Motor neuron (in vitro differentiated cells): ENCODE results near the gene UBAC2. TPM values are rescaled to one million over a fixed set of nuclear protein-coding genes. Genes with fewer than 3 reads are reported as not detected.

Source experiments
- ATAC-seq, 8 experiments: fragments of 200-7000 bp; cut with Tn5 transposase; replicated peaks in 6 of 8; 2 replicates each; pipeline ENCODE4 v1.8.0; 2021; ENCODE audit warnings: mild to moderate bottlenecking in 8 of 8, moderate library complexity in 8 of 8
- H3K27ac ChIP-seq, 2 donors: fragments of 250-450 bp; sonication (Bioruptor Pico); 2 replicates each; pipeline ENCODE4 v1.9.0; 2021; ENCODE audit warnings: antibody characterized with exemption in 2 of 2, mild to moderate bottlenecking in 2 of 2, moderate library complexity in 1 of 2
- H3K4me1 ChIP-seq, 2 donors: fragments of 250-450 bp; sonication (Bioruptor Pico); replicated peaks in 1 of 2; 2 replicates each; pipeline ENCODE4 v1.6.1; 2021; ENCODE audit warnings: antibody characterized with exemption in 2 of 2, mild to moderate bottlenecking in 2 of 2, moderate library complexity in 1 of 2
- H3K4me3 ChIP-seq, 5 donors: fragments of 250-450 bp; sonication (Bioruptor Pico); 2 replicates each; pipeline ENCODE4 v1.9.0; 2021; ENCODE audit warnings: antibody characterized with exemption in 5 of 5, mild to moderate bottlenecking in 5 of 5, moderate library complexity in 4 of 5
- WGBS, 10 experiments: fragments of 450-650 bp; shearing (Covaris generic); methylation state at CpG; one replicate each; pipeline ENCODE4 v1.0.0; 2022; 5-methylcytosine and 5-hydroxymethylcytosine counted together
- in situ Hi-C, 9 experiments: fragments of 400-800 bp; cut with MboI; loops; one replicate each; pipeline ENCODE4 v1.15.0; 2021; ENCODE audit warnings: low sequenced_read_pairs in 9 of 9, low pct_unique_long_range_greater_than_20kb in 2 of 9; ENCODE audit not compliant: unreplicated experiment in 9 of 9
- total RNA-seq, 8 experiments: library from RNA; unstranded; fragments of 300-600 nt; gene quantifications; 2 replicates each; pipeline versions ENCODE4 v1.2.3 to v1.2.4, GENCODE V29; 2022

UBAC2 gene
- total RNA-seq, 8 experiments from 2014 or later: 28.5 to 47.7 (median 34.9) TPM

DNA sequence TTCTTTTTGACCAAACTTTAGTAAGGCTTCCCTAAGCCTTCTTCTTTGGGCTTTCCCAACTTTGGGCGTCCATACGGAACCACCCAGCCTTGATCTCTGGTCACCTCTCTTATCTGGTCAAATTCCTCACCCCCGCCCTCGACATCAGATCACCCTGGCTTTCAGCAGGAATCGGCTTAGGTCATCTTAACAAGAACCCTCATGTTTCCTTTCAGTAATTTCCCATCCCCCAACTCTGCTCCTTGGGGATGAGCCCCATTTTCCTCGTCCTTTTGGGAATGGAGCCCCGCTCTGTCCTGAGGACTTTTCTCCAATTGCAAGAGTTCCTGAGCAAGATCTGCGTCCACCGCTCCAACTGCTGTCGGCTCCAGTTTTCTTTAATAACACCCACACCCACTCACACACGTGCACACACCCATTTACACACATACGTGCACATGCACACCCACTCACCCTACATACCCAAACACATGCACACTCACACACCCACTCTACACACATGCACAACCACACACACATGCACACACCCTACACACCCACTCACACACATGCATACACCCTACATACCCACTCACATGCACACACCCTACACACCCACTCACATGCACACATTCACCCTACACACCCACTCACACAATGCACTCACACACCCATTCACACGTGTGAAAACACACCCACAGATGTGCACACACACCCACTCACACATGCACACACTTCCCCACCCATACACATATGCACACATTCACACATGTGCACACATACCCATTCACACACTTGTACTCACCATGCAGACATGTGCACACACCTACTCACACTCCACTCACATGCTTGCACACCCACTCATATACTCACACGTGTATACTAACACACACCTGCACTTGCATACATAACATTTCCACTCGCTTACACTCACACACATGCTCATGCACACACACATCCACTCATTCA is 213.7 kb downstream of the UBAC2 start:
- no peak for ATAC-seq
- Histone ChIP-seq H3K4me1 (peaks cover 26 to 27% of the 10 kb centered on the region in 2 donors), H3K4me3 (no peak overlapping the region), H3K27ac (no peak overlapping the region)
- 40 to 100% (median 92%) methylated on average over 1 to 10 of the region's 15 CpGs; no CpG with 5 or more reads in 1 of the 10 experiments for WGBS, 10 experiments
- in situ Hi-C loops: no loop called here

DNA sequence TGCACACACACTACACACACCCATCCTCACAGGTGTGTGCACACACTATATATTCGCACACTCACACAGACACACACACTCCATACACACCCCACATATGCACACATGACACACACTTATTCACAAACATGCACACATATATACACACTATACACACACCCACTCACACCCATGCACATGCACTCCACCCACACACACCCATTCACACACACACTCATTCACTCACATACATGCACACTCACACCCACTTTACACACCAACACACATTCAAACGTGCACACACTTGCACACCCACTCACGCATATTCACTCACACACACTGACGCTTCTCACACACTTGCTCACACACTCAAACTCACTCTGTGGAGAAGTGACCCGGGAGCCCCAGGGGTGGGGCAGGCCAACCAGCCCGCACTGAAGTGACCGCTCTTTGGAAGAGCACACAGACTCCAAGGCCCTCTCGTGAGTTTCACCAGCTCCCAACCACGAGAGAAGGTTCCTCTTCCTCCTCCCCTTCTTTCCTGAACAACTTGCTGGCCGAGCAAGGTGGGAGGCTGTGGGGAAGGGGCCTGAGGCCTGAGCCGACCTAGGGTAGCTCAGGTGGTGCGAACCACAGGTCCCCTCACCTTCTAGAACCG is 214.5 kb downstream of the UBAC2 start:
- in situ Hi-C loops: no loop called here
- Histone ChIP-seq H3K27ac (no peak overlapping the region), H3K4me3 (no peak overlapping the region), H3K4me1 (peaks cover 26 to 27% of the 10 kb centered on the region in 2 donors)
- no peak for ATAC-seq
- WGBS, 10 experiments: 66 to 100% (median 95%) methylated on average over 1 to 10 of the region's 13 CpGs; no CpG with 5 or more reads in 3 of the 10 experiments

DNA sequence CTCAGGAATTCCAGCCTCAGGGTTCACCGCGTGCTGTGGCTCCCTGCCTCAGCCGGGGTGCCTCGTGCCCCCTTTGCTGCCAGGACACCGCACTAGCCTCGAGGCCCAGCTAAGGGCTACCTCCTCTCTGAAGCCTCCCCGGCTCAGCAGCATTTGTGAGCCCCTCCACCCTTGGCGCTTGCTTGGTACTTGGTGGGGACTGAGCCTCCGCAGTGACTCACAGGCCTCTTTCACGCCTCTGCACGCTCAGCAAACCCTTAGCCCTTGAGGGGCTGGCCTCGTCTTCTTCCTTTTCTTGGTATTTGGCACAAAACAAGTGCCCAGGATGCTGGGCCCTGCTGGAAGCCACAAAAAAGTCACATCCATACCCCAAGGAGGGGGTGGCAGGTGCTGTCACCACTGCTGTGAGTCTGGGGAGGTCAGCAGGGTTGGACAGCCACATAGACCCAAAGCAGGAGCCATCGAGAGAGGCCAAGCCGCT is 215.2 kb downstream of the UBAC2 start:
- WGBS, 10 experiments: 67 to 100% (median 88%) methylated on average over 2 to 3 of the region's 14 CpGs; no CpG with 5 or more reads in 6 of the 10 experiments
- H3K4me1 ChIP-seq: peaks cover 26 to 27% of the 10 kb centered on the region in 2 donors
- in situ Hi-C loops: no loop called here
- no peak overlapping the region for H3K27ac ChIP-seq
- no peak for ATAC-seq
- H3K4me3 ChIP-seq: no peak overlapping the region

DNA sequence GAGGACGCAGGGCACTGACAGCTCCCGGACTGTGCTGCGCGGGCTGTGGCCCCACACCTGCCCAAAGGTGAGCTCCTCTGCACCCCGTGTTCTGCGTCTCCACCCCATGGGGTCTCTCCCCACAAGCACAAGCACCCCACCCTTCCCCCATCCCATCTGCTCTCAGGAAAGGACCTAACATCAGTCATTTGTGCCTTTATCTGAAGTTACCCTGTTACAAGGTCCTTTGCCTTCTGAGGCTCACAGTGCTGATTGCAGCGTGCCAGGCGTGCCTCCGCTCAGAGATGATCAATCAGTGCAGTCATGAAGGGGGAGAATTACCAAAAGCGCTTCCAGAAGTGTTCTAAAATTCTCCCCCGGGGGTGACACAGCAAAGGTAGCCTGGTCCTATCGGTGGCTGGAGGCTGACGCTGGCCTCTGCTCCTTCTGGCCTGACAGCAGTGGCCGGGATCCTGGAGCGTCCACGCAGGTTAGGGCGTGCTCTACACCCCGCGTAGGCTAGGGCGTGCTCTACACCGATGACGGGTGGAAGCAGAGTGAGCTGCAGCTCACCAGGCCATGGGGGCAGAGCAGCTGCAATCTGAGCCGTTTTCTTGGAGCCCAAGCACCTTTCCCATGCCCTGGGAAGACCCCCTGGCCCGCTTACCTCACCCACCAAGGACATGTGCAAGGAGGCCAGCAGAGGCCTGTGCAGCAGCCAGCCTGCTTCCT is 215.9 kb downstream of the UBAC2 start:
- in situ Hi-C loops: no loop called here
- WGBS, 10 experiments: 40 to 100% (median 76%) methylated on average over 1 to 8 of the region's 24 CpGs; no CpG with 5 or more reads in 5 of the 10 experiments
- no peak overlapping the region for H3K4me3 ChIP-seq
- ATAC-seq: peak in 5 of 8 experiments; percentile 13 to 43 (median 33)
- peak overlapping the region; percentile 32 to 55 for H3K27ac ChIP-seq
- peaks cover 26 to 27% of the 10 kb centered on the region in 2 donors for H3K4me1 ChIP-seq

DNA sequence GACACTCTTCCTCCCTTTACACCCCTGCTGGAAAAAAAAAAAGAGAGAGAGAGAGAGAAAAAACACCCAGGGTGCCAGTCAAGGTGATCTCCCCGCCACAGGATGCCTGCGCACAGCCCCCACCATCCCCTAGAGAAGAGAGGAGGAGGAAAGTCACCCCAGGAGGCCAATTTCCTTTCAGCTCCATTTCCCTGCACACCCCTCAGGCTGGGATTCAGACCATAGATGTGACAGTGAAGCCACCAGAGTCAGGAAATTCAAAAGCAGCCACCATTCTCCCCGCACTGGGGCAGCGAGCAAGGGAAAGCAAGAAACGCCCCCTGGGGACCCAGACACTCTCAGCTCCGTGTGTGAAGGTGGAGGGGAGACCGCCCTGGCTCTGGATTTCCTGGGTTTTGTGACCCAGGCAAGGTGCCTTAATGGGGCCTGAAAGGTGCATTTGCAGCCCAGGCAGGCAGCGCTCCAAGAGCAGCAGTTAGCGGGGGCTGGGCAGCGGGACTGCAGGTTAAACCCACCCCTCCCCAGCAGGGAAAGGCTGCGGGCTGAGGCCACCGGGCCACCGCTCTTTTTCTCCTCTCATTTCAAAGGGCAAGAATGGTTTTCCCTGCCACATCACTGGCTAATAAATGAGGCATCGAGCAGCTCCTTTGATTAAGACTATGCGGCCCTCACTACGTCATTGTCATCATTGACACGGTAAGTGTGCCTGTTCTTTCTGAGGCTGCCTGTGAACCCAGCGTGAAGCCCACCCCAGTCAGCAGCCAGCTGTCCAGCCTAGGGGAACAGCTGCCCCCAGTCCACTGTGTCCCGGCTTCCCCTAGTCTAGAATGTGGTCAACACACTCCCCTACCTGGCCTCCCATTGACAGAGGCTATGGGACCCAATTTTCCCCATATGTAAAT is 216.8 kb downstream of the UBAC2 start:
- H3K27ac ChIP-seq: peak overlapping the region; percentile 32 to 55
- in situ Hi-C loops: no loop called here
- 0 to 80% (median 44%) methylated on average over 1 to 11 of the region's 19 CpGs; no CpG with 5 or more reads in 4 of the 10 experiments for WGBS, 10 experiments
- peaks cover 26 to 27% of the 10 kb centered on the region in 2 donors for H3K4me1 ChIP-seq
- no peak overlapping the region for H3K4me3 ChIP-seq
- ATAC-seq: peak in 5 of 8 experiments; percentile 60 to 69 (median 67)

DNA sequence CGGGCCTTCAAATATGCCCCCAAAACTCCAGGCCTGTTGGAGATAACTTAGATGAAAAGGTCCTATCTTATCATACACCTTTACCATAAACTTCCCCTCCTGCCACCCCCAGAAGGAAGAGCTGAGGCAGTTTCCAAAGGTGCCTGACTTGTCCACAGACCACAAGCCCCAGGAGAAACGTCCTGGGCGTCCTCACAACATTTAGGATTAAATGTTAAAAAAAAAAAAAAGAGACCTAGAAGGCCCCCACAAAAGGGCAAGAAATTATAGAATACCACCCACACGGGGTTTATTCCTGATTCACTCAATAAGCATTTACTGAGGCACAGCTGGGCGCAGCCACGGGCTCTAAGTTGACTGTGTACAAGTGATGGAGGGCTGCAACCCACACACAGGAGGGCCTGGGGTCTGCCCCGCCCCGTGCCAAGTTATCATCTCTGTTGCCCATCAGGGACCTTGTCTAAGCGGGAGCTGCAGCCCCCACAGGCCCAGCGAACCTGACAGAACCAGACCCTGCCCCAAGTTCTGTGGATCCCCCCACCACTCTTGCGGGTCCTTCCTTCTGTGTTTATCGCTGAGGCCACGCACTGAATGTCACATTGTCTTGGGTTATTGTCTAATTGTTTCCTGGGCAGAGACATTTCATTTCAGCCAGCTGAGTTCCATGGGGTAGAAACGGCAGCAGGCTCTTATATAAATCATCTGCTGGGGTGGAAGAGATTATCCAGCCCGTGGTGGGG is 217.6 kb downstream of the UBAC2 start:
- peak overlapping the region in 1 of 2 donors; percentile 26 for H3K27ac ChIP-seq
- peaks cover 26 to 27% of the 10 kb centered on the region in 2 donors for H3K4me1 ChIP-seq
- in situ Hi-C loops: no loop called here
- no peak overlapping the region for H3K4me3 ChIP-seq
- peak in 5 of 8 experiments; percentile 53 to 59 (median 56) for ATAC-seq
- 20 to 92% (median 50%) methylated on average over 1 to 8 of the region's 15 CpGs; no CpG with 5 or more reads in 3 of the 10 experiments for WGBS, 10 experiments

DNA sequence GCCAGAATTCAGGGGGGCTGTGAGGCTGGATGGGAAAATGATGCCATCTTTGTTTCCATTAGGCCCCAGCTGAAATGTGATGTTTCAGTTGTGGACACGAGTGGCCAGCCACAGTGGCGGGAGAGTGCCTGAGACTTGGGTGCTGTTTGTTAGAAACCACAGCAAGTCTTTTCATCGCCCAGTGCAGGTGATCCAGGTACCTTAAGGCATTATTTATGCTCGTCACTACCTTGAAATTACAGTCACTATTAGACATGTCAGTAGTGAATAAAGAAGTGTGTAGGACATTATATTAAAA is 218.1 kb downstream of the UBAC2 start:
- no peak overlapping the region for H3K4me3 ChIP-seq
- peaks cover 26 to 27% of the 10 kb centered on the region in 2 donors for H3K4me1 ChIP-seq
- no peak for ATAC-seq
- 20 to 81% (median 53%) methylated on average over 1 to 4 of the region's 4 CpGs; no CpG with 5 or more reads in 5 of the 10 experiments for WGBS, 10 experiments
- in situ Hi-C loops: no loop called here
- H3K27ac ChIP-seq: no peak overlapping the region

DNA sequence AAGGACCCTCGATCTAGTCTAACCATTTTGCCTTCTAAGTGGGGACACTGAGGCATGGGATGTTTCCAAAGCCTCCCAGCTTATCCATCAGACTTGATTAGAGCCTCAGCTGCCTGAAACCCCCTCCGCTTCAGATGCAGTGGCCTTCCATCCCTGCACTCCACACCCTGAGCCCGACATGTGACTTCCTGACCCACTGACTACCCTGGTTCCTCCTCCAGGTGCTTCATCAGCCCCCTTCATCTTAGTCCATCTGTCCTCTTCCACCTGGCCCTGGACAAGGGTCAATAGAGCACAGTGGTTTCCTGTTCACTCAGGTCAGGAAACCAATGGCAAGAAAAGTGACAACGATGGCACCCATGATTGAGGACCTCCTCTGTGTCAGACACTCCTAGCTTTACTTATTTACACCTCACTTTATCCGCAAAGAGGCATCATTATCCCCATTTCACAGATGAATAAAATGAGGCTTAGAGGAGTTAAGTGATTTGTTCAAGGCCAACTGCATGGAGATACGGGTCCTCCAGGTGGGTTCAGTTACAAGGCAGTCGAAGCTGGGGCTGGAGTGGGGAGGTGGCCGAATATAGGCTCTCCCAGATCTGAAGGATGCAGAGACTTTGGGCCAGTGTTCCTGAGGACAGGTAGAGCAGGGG is 219.1 kb downstream of the UBAC2 start:
- WGBS, 10 experiments: 75 to 100% (median 91%) methylated on average over 1 to 5 of the region's 8 CpGs; no CpG with 5 or more reads in 3 of the 10 experiments
- in situ Hi-C loops: no loop called here
- ATAC-seq: no peak
- H3K4me3 ChIP-seq: no peak overlapping the region
- H3K27ac ChIP-seq: no peak overlapping the region
- peaks cover 26 to 27% of the 10 kb centered on the region in 2 donors for H3K4me1 ChIP-seq

DNA sequence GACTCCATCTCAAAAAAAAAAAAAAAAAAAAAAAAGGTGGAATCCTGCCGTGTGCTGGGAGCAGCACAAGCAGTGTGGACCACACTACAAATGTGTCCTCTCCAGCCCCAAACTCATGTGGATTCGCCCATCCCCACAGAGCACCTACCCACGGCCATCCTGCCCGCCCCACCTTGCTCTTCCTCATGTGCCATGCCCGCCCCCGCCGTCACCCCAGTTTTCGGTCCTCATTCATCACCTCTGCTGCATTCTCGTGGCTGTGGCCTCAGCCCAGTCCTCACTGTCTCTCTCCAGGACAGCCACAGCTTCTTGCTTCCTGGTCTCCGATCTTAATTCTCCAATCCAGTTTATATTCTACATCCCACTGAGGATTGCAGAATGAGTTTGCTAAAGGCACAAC is 220.6 kb downstream of the UBAC2 start:
- Histone ChIP-seq H3K4me1 (peaks cover 26% of the 10 kb centered on the region in 2 donors), H3K27ac (no peak overlapping the region), H3K4me3 (no peak overlapping the region)
- 83 to 100% methylated on average over 1 of the region's 10 CpGs; no CpG with 5 or more reads in 8 of the 10 experiments for WGBS, 10 experiments
- ATAC-seq: no peak
- in situ Hi-C loops: no loop called here

DNA sequence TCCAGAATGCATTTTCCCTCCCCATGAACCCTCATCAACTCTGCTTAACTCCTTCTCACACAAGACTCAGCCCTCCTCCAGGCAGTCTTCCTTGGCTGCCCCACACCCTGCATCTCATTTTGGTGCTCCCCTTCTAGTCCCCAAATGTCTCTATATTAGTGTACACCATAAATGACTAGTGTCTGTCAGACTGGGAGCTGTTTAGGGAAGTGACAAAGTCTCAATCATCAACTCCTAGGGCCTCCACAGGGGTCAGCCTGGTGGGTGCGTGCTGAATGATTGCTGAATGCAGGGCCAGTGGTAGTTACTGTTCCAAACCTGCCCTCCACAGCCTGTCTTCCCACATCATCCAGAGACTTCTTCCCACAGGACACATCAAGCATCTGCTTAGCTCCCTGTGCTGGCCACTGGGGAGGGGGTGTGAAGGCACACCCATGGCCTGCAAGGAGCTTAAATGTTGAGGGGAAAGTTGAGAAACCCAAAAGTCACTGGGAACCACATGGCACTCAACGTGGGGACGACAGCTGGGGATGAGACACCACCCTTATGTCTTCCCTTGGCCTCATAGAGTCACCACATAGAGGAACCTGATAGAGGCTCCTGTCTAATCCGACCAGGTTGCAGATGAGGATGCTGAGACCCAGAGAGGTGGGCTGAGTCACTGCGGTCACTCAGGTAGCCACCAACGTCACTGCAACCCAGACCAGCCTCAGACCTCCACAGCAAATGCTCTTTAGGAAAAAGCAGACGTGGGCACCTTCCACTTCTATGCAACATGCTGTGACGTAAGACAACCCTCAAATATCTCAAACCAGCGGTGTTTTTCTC is 221.3 kb downstream of the UBAC2 start:
- in situ Hi-C loops: no loop called here
- WGBS, 10 experiments: 0 to 100% (median 90%) methylated on average over 1 to 6 of the region's 9 CpGs; no CpG with 5 or more reads in 3 of the 10 experiments
- Histone ChIP-seq H3K27ac (no peak overlapping the region), H3K4me3 (no peak overlapping the region), H3K4me1 (peaks cover 19% of the 10 kb centered on the region in 2 donors)
- ATAC-seq: no peak
